ENCODE measurements around the gene DDX1.
"Not testable (repeated sequence)": the region's sequence is repeated elsewhere in the genome, so short reads cannot be mapped to it uniquely, and the experiment has no call there.

The DDX1 gene

GRCh38 chr2:15679386-15679924, 87.8 kb downstream of the DDX1 start:
- DNase-seq = no peak

GRCh38 chr2:15680132-15680531, 88.5 kb downstream of the DDX1 start:
- DNase-seq = not testable (repeated sequence)
